AML-193 (cell line): ENCODE data around the gene MEX3D.

ENCODE experiments used
- DNase-seq, 2 experiments: peaks; one replicate each; lab custom pipeline; 2025; lab: John Stamatoyannopoulos, UW

The MEX3D gene

DNA sequence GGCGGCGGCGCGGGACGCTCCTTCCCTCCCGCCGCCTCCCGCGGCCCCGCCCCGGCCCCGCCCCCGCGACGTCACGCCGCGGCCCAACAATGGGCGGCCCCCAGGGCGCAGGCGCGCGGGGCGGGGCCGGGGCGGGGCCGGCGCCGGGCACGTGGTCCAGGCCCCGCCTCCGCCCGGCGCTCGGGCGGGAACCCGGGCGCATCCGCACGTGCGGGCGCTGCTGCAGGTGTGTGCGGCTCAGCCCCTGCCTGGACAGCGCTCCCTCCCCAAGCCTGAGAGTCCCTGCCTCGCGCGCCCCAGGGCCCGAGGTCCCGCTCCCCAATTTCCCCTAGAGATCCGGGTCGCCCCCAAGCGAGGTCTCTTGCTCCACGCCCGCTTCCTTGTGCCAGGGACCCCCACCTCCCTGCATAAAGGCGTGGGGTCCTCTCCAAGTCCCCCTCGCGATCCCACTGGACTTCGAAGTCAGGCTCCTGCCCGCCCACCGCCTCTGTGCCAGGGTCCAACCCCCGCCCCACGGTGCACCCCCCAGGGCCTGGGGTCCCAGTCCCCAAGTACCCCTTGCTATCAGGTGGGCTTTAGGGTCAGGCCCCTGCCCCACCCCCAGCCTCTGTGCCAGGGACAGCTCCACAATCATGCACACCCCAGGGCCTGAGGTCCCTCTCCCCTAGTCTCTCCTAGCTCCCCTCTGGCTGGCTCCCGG, at the start of gene MEX3D:
MEX3D (minus strand) TSS at position 6 of the 700 bp plus-strand sequence. CDS start 267 bp downstream, outside the sequence.
- peak; percentile 8 to 32 for DNase-seq

DNA sequence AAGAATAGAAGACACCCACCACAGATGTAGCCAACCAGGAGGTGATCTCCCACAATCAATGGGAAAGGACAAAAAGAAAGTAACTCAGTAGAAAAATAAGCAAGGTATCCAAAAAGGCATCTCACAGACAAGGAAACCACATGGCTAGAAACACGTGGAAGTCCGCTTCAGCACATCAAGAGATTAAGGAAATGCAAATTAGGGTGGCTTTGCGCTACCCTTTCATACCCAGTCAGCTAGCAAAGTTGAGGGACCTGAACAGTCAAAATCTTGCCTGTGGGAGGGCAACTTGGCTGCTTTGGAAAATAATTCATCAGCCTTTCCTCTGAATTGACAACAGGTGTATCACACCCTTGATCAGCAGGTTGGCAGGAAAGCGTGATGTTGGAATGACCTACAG, 48.8 kb upstream of the MEX3D start:
- DNase-seq = no peak

DNA sequence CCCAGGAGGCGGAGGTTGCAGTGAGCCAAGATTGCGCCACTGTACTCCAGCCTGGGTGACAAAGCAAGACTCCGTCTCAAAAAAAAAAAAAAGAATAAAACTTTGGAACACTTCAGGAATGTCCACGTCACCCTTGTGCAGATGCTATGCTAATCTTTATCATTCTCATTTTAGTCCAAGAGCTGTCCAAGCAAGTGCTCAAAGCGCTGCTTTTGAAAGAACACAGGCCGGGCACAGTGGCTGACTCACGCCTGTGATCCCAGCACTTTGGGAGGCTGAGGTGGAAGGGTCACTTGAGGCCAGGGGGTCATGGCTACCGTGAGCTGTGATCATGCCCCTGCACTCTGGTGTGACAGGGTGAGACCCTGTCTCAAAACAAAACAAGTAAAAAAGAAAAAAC, 48.3 kb upstream of the MEX3D start:
- no peak for DNase-seq

DNA sequence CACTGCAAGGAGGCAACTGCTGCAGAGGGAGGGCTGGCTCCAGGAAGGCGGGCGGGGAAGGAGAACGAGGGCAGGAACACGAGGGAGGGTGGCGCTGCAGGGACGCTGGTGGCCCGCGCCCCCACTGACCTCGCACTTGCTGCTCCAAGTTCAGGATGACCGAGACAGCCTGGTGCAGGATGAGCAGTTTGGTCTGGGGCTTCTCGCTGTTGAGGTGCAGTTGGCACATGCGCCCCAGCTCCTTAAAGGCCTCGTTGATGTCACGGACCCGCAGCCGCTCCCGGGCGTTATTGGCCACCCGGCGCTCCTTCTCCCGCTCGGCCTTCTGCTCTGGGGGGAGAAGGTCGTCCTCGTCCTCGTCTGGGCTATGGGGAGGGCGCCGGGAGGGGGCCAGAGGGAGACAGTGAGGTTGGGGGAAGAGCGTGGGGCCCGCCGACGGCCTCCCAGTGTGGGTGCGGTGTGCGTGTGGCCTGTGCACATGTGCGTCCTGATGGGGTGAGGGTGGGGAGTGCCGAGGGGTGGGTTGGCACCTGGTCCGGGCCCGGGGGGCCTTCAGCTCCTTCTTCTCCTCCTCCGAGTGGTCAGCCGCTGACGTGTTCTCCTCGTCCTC, 47.1 kb upstream of the MEX3D start:
- no peak for DNase-seq

DNA sequence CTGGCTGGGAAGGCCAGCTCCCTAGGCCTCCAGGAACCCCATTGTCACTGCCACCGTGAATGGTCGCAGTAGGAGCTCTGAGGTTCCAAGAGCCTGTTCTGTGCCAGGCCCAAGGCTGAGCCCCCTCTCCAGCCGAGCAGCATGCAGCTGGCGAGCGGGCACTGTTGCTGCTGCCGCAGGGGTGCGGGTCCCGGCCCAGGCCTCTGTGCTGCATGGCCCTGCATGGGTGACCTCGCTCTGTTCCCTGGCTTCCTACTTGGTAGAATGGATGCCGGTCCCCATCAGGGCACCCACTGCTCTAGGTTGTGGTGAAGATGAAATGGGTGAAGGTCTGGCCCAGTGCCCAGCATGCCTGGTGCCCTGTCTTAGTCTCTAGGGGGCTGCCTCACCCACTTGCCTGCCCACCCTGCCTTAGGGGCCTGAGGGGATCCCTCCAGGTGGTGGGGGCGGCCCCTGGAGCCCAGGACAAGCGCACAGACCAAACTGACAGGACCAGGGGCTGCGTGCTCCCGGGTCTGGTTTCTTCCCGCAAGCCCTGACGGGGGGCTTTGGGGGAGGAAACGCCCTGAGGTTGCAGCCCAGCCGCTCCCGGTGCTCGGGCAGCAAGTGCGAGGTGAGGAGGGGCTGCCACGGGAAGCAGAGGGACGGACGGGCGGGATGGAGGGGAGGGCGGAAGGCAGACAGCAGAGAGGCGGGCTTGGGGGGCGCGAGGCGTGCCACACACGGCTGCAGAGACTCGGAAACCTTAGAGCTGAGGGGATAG, 45.9 kb upstream of the MEX3D start:
- no peak for DNase-seq

DNA sequence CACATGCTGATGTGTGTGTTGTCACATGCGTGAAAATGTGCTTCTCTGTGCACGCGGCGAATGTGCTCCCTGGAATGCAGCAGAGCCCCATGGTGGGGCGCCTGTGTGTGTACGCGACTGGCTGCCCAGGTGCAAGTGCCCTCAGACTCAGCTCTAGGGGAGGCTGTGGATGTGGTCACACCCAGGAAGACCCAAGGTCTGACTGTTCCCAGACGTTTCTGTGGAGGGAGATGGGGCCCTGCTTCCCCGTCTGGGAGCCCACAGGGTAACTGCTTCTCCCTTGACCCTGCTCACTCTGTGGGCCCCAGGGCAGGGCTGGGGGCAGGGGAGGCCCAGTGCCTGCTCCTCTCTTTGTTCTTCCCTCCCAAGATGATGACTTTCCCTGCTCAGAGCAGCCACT, 45.0 kb upstream of the MEX3D start:
- DNase-seq = no peak

DNA sequence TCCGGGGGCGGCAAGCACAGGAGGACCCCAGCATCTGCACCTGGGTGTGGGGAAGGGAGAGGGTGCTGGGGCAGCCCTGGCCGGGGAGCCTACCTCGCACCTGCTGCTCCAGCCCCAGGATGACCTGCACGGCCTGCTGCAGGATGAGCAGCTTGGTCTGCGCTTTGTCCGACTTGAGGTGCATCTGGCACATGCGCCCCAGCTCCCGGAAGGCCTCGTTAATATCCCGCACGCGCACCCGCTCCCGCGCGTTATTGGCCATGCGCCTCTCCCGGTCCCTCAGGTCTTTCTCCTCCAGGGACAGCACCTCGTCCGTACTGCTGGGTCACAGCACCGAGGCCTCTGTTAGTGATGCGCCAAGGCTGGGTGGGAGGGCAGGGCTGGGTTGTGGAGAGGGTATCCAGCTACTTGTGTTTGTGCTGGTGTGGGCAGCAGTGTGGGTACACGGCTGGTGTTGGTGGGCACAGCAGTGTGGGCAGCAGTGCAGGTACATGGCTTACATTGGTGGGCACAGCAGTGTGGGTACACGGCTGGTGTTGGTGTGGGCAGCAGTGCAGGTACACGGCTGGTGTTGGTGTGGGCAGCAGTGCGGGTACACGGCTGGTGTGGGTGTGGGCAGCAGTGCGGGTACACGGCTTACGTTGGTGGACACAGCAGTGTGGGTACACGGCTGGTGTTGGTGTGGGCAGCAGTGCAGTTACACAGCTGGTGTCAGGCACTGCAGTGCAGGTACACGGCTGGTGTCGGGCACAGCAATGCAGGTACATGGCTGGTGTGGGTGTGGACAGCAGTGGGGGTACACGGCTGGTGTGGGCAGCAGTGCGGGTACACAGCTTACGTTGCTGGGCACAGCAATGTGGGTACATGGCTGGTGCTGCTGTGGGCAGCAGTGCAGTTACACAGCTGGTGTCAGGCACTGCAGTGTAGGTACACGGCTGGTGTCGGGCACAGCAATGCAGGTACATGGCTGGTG, 44.3 kb upstream of the MEX3D start:
- DNase-seq = no peak

DNA sequence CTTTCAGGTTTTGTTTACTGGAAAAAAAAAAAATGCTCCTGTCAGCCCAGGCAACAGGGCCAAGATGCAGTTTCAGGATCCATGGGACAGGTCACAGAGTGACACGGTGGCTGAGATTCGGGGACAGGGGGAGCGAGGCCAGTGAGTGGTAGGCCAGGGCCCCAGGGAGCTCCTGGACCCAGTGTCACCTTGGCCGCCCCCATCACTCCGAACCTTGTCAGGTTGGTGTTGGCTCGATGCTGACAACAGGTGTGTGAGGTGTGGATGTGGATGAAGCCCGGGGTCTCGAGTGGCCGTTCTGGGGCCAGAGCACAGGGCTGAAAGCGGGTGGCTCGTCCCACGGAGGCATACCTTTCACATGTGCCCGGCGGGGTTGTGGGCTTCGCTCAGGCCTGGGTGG, 43.2 kb upstream of the MEX3D start:
- DNase-seq = no peak

DNA sequence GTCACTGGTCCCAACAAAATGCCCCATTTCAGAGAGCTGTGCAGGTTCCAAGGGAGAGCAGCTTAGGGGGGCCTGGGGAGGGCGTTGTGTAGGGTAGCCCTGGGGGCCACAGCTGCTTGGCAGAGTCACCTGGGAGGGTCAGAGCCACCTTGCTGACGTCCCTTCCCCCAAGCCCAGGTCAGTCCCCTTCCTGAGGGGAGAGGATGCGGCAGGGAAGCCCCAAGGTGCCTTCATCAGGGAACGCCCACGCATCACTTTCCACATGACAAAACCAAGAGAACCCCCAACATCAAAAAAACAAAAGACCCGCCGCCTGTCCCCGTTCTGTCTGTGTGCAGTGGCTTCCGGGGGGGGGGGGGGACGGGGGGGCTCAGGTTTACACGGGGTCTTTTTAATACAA, 42.5 kb upstream of the MEX3D start:
- no peak for DNase-seq

DNA sequence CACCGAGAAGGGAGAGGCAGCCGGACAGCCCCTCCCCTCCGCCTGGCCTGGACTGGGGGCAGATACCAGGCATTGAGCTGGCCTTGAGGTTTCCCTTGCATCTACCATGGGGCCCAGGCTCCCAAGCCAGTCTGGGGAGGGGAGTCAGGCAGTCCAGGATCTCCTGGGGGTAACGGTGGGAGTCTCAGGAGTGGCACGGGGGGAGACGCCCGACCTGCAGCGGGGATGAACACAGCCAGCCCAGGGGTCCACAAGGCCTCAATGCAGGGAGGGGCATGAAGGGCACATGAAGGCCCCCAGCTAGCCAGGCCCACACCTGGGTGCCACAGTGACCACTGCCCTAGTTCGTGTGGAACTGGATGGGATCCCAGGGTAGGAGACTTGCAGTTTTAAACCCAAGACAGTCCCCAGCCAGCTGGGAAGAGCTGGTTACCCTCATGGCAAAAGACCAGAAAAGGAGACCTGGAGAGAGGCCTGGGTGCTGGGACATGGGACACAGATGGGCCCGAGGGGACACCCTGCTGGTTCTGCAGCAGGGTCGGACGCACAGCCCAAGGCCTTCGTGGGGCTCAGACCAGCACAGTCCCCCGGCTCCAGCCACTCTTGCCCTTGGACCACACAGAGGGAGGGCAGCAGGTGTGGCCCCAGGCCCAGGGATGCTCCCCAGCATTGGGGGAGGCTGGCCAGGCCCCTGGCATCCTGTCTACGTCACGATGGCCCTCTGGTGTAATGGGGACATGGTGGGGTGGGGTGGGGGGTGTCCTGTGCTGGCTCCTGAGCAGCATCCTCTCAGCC, 41.8 kb upstream of the MEX3D start:
- DNase-seq = no peak

DNA sequence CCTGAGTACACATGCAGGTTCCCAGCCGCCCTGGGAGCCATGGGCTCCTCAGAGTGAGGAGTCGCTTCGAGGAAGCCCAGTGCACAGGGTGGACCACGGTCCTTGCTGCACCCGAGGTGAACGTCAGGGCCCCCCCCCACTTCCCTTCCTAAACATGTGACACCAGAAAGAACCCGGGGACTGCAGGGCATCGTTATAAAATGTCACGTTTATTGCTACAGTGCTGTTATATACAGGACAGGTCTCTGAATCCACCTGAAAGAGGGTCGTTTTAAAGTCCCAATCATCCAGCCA, 40.9 kb upstream of the MEX3D start:
- DNase-seq = no peak

DNA sequence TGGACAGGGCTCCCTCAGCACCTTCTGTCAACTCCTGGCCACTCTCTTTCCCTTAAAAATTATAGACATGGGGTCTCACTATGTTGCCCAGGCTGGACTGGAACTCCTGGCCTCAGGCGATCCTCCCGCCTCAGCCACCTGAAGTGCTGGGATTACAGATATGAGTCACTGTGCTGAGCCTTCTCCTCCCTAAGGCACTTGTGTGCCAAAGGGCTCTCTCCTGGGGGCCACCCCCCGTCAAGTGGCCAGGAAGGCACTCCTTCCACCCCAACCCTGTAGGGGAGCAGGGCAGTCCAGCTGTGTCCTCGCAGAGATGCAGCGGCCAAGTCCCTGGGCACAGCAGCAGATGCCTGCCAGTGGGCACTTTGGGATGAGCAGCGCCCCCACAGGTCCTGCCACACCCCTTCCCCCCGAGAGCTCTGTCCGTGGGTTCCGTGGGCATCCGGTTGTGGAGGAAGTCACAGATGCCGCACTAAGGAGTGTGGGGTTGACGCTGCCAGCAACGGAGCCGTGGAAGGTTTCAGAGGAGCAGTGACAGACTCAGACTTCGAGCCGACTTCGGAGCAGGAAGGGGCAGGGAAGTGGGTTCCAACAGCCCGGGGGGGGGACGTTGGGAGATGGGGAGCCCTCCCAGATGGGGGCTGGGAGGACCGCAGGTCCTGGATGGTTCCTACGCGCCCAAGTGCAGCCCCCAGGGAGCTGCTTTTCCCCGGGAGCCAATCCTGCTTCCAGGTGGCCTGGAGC, 40.4 kb upstream of the MEX3D start:
- no peak for DNase-seq

DNA sequence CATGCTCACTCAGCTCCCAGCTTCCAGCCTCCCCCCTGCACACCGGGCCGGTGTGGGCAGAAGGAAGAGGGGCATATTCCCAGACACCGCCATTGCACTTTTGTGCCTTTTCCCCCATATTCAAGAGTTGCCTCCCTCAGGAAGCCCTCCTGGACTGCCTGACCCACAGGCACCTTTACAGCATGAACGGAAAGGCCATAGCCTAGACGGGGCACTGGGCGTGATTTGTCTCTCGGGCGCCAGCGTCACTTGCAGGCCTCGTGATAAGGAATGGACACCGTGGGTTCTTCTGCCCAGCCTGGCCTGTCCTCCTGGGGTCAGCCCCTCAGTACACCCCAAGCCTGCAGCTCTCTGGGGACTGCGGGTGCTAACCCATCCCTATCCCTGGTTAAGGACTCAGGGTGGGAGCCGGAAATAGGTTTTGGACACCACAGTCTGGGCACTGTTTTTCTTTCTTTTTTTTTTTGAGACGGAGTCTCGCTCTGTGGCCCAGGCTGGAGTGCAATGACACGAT, 38.1 kb upstream of the MEX3D start:
- DNase-seq = no peak

DNA sequence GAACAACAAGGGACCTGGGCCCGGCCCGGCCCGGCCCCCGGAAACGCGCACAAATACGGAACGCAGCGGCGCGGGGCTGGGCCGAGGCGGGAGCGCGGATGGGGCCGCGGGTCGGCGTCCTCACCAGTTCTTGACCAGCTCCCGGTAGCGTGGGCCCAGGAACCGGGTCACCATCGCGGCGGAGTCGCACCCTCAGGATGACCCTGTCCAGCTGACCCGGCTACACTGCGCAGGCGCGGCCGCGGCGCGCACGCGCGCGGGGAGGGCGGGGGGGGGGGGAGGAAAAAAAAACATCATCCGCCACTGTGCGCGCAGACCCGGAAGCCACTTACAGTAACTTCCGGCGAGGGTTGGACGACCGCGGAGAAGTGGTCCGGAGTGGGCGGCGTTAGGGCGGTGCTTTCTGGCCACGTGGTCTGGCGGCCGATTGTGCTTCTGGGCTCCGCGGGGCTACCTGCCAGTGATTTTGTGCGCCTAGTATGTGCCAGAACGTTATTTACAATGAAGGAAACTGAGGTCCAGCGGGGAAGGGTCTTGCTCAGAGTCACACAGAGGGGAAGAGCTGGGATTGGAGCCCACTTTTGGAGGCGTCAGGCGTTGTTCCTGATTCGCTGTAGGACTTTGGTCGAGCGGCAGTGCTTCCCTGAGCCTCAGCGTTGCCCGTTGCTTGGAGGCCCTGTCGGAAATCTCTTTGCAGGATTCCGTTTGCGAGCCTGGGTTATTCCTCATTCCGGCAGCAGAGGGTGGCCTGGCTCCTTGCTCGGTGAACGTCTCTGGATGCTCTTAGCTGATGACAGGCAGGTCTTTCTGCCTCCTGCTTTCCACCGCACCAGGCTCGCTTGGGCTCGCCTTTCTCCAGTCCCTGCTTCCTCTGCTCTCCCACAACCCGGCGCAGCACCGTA, 37.4 kb upstream of the MEX3D start, which contains the start of gene UQCR11:
UQCR11 (minus strand) TSS at position 227 of the 902 bp plus-strand sequence; CDS start at position 174, 53 bp downstream.
- peak; percentile 85 to 86 for DNase-seq

DNA sequence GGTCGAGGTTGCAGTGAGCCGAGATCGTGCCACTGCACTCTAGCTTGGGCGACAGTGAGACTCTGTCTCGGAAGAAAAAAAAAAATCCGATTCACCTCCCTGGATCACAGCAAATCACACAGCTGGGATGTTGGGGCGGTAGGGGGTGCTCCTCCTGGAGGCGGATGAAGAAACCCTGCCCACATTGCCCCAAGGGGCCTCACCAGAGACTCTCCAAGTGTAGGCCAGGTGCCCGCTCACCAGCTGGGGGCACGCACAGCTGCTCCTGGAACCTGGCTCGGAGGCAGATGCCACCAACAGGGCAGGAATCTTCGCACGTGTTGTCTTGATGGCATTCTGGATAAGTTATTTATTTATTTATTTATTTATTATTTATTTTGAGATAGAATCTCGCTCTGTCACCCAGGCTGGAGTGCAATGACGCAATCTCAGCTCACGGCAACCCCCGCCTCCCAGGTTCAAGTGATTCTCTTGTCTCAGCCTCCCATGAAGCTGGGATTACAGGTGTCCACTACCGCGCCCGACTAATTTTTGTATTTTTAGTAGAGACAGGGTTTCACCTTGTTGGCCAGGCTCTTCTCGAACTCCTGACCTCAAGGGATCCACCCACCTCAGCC, 34.1 kb upstream of the MEX3D start:
- DNase-seq = no peak

DNA sequence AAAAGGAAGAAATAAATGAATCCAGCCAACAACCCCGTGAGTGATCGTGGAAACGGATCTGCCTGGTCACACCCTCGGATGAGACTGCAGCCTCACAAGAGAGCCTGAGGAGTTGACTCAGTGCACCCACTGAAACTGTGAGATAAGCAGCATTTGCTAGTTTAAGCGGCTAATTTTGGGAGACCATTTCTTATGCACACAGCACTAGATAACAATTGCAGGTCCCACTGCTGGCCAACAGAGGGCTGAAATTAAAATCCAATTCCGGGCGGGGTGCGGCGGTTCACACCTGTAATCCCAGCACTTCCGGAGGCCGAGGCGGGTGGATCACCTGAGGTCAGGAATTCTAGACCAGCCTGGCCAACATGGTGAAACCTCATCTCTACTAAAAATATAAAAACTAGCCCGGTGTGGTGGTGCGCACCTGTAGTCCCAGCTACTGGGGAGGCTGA, 33.5 kb upstream of the MEX3D start:
- no peak for DNase-seq

DNA sequence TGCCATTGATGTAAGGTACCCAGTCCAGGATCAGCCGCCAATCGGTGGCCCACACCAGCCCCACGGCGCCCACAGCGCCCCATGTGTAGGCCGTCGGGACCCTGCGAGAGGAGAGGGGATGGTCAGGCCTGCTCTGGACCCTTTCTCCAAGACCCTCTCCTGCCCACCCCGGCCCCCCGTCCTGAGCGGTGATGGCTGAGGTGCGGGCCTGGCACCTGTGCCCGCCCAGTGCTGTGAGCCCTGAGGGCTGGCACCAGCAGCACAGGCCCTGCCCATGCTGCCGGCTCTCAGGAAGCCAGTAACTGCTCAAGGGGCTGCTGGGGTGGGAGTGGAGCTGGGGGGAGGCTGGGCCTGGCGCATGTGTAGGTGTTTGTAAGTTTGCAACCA, 31.3 kb upstream of the MEX3D start:
- DNase-seq = no peak

DNA sequence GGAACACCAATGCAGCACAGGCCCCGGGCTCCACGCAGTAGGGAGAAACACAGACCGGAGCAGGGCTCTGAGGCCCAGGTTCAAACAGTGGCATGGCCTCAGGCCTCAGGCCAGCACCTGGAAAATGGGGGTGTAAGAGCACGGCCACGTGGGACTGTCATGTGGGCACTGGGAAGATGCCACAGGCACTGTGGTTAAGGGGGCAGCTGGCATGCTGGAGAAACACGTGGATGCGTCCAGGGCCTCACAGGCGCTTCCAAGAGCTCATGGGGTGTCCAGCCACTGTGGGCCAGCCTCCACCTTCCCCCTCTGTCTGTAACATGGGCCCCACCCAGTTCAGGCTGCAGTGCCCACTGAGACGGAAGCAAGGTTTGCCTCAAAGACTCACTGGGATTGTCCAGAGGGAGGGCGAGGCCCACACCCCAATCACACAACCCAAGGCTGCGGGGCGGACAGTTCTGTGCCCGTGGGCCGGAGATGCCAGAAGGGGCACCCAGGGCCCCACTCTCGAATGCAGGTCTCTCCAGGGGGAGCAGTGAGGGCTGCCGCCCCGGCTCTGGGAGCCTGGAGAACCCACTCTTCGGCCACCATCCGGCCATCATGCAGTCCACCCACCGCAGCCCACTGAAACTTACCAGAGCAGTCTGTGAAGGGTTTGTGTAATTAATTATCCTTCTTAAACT, 30.8 kb upstream of the MEX3D start:
- DNase-seq = no peak
